Middle frontal gyrus (tissue), 1 donor: ENCODE measurements around the gene ZFP90.

Experiments
- DNase-seq: peaks from one replicate; pipeline ENCODE4 v3.0.0-alpha.2; 2015; ENCODE audit warnings: low spot score; ENCODE audit errors: extremely low spot score

Gene ZFP90

DNA sequence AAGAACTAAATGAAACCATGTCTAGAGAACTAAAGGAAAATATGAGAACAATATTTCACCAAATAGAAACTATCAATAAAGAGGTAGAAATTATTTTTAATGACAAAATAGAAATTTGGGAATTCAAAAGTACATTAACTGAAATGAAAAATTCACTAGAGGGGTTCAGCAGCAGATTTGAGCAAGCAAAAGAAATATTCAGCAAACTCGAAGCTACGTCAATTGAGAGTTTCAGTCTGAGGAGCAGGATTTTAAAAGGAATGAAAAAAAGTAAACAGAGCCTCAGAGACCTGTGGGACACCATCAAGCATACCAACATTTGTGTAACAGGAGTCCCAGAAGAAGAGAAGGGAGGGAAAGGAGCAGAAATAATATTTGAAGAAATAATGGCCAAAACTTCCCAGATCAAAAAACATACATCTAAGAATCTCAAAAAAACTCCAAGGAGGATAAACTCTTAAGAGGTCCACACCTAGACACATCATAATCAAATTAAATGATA, 38.3 kb downstream of the ZFP90 start:
- DNase-seq, result no peak

DNA sequence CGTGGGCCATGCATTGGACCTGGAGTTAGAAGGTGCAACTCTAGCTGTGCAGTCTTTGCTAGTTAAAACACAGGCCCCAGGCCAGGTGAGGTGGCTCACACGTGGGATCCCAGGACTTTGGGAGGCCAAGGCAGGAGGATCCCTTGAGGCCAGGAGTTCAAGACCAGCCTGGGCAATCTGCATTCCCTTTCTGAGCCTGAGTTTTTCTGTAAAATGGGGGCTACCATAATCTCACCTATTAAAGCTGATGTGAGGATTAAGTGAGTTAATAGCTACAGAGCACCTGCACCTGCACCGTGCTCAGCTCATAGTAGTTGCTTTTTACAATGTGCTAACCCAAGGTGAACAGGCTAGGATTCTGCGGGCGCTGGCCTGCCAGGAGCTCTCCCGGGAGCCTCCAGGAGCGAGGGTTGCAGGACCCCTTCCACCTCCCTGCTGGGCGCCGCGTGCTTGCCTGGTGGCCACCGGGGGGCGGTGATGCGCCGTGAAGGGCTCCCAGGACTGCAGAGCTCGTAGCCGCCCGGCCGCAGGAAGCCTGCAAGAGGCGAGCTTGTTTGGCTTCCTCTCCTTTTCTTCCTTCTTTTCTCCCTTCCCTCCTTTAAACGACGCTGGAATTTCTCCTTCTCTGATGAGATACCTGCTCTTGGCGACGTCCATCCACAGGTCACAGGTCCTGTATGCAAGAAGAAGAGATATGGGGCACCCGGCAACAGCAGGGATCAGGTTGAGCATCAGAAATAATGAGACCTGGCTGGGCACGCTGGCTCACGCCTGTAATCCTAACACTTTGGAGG, 51.3 kb downstream of the ZFP90 start:
- DNase-seq, result no peak

- DNase-seq, result no peak
These were observed 53.6 kb downstream of the ZFP90 start for GRCh38 chr16:68592466-68593337.

DNA sequence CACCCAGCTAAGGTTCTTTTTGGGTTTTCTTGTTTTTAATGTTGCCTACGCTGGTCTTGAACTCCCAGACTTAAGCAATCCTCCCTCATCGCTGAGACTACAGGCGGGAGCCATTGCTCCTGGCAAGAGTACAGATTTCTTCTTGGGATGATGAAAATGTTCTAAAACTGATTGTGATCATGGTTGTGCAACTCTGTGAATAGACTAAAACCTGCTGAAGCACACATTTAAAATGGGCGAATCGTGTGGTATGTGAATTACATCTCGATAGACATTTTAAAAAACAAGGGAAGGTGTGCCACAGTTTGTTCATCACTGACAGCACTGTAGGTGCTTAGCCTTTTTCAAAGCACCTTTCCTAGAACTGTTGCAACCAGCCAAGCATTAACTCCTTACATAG, 57.2 kb downstream of the ZFP90 start:
- DNase-seq, result no peak

DNA sequence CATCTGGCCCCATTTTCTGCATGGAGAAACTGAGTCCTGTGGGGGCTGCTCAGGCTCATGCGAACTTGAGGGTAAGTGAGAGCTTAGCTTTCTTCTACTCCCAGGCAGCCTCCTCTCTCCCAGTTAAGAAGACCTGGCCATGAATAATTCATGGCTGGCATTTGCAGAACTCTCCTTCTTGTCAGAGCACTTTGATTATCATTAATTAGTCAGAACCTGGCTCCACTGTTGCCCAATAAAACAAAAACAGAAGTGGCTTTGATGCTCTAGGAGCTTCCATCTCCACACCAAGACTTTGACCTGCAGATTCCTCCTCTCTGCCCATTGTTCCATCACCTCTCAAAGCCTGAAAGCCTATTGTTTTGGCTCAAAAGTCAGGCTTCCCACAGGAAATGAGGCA, 60.5 kb downstream of the ZFP90 start:
- DNase-seq, result no peak

GRCh38 chr16:68605746-68606145, 66.7 kb downstream of the ZFP90 start:
- no peak for DNase-seq

- no peak for DNase-seq
These were observed 68.4 kb downstream of the ZFP90 start for GRCh38 chr16:68607443-68607842.

DNA sequence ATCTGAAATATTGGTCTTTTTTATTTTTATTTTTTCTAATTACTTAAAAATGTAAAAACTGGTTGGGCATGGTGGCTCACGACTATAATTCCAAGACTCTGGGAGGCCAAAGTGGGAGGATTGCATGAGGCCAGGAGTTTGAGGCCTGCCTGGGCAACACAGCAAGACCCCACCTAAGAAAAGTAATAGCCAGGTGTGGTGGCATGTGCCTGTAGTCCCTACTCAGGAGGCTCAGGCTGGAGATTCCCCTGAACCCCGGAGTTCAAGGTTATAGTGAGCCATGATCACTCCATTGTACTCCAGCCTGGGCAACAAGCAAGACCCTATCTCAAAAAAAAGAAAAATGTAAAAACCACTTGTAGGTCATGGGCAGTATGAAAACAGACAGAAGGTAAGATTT, 69.2 kb downstream of the ZFP90 start:
- DNase-seq, result no peak

DNA sequence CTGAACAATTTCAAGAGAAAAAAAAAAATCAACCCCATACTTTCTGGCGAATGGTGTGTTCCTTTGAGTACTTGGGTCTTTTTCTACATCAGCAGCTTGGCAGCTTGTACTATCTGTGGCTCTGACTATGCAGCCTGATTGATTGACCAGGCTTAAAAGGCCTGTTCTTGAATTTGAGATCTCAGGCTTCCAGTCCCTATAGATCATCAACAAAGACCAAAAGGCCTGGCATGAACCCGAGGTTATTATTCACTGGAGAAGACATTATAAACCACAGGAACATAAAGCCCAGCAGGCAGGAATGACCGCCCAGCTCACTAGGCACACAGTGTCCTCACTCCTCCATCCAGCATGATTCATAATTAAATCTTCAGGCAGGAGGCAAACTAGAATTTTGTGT, 73.9 kb downstream of the ZFP90 start:
- DNase-seq, result no peak

- no peak for DNase-seq
These were observed 78.6 kb downstream of the ZFP90 start for GRCh38 chr16:68617734-68618133.
